ENCODE data around the gene GORASP1.
"Not testable (repeated sequence)": the region's sequence is repeated elsewhere in the genome, so short reads cannot be mapped to it uniquely, and the experiment has no call there.

The GORASP1 gene

DNA sequence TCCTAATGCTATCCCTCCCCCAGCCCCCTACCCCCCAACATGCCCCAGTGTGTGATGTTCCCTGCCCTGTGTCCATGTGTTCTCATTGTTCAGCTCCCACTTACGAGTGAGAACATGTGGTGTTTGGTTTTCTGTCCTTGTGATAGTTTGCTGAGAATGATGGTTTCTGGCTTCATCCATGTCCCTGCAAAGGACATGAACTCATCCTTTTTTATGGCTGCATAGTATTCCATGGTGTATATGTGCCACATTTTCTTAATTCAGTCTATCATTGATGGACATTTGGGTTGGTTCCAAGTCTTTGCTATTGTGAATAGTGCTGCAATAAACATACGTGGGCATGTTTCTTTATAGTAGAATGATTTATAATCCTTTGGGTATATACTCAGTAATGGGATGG lies 46.2 kb downstream of the GORASP1 start:
- H3K4me3 ChIP-seq (ENCODE audit: extremely low read depth, insufficient read depth, low read length, poor library complexity, severe bottlenecking); H3K27ac ChIP-seq (ENCODE audit: low read depth, low read length, severe bottlenecking); H3K9me3 ChIP-seq (ENCODE audit: control insufficient read depth, low read length); H3K36me3 ChIP-seq (ENCODE audit: control insufficient read depth, insufficient read depth, low read length); H3K4me1 ChIP-seq (ENCODE audit: control insufficient read depth, insufficient read depth, low read length, poor library complexity, severe bottlenecking): not testable (repeated sequence)
- no CpG with 5 or more reads among the region's 2 CpGs for WGBS, 2 experiments (ENCODE audit: insufficient coverage in 2 of 2)

DNA sequence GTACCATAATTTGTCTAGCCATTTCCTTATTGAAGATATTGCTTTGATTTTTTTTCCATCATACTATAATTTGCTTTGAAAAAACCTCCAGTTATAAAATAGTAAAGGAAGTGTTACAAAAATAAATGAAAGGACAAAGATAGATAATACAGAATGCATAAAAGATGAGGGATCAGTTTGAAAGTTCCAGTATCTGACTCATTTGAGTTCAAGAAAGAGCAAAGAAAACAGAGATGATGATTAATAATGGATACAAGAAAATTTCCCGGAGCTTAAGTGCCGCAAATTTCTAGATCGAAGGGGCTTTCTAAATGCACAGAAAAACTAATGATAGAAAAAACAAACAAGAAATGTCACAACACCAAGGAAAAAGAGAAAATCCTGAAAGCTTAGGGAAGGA lies 51.3 kb downstream of the GORASP1 start:
- Histone ChIP-seq H3K4me3 (ENCODE audit: extremely low read depth, insufficient read depth, low read length, poor library complexity, severe bottlenecking) (no peak overlapping the region), H3K9me3 (ENCODE audit: control insufficient read depth, low read length) (no peaks in the 10 kb centered on the region), H3K27ac (ENCODE audit: low read depth, low read length, severe bottlenecking) (no peak overlapping the region), H3K4me1 (ENCODE audit: control insufficient read depth, insufficient read depth, low read length, poor library complexity, severe bottlenecking) (peaks cover 3% of the 10 kb centered on the region), H3K36me3 (ENCODE audit: control insufficient read depth, insufficient read depth, low read length) (no peaks in the 10 kb centered on the region)
- no CpG with 5 or more reads among the region's 3 CpGs for WGBS, 2 experiments (ENCODE audit: insufficient coverage in 2 of 2)

DNA sequence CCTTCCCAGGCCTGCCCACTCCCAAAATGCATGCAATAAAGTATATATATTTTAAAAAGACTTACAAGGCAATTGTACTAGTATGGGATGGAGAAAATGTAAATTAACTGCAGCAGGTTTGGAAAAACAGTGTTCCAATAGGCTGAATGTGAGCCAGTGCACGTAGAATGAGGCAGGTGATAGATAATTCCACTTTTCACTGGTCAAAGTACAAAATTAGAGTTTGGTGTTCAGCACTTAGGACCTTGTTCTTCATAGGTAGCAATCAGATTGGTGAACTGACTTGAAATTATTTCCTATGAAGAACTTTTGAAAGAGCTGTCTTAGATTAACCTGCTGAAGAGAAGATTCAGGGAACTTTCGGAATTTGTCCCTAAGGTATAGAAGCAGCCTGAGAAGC lies 53.7 kb downstream of the GORASP1 start:
- H3K36me3 ChIP-seq (ENCODE audit: control insufficient read depth, insufficient read depth, low read length), result no peaks in the 10 kb centered on the region
- no peak overlapping the region for H3K27ac ChIP-seq (ENCODE audit: low read depth, low read length, severe bottlenecking)
- no peaks in the 10 kb centered on the region for H3K9me3 ChIP-seq (ENCODE audit: control insufficient read depth, low read length)
- no peaks in the 10 kb centered on the region for H3K4me1 ChIP-seq (ENCODE audit: control insufficient read depth, insufficient read depth, low read length, poor library complexity, severe bottlenecking)
- no peak overlapping the region for H3K4me3 ChIP-seq (ENCODE audit: extremely low read depth, insufficient read depth, low read length, poor library complexity, severe bottlenecking)
- WGBS, 2 experiments (ENCODE audit: insufficient coverage in 2 of 2), result 100% methylated on average over 2 of the region's 2 CpGs

DNA sequence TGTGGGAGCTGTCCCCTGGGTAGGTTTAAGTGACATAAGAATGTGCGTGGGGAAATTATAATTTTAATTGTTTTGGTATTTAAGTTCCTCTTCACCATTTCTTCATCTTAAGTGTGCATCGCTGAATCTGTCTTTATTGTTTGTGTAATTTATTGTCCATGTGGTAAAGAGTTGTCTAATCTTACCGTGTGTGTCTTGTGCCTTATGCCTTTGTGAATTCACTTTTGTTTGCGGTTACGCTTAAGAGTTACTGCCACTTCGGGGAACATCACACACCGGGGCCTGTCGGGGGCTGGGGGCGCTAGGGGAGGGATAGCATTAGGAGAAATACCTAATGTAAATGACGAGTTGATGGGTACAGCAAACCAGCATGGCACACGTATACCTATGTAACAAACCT lies 54.8 kb downstream of the GORASP1 start:
- H3K36me3 ChIP-seq (ENCODE audit: control insufficient read depth, insufficient read depth, low read length), result no peaks in the 10 kb centered on the region
- H3K4me1 ChIP-seq (ENCODE audit: control insufficient read depth, insufficient read depth, low read length, poor library complexity, severe bottlenecking), result no peaks in the 10 kb centered on the region
- WGBS, 2 experiments (ENCODE audit: insufficient coverage in 2 of 2), result 0 to 20% methylated on average over 2 of the region's 11 CpGs
- H3K4me3 ChIP-seq (ENCODE audit: extremely low read depth, insufficient read depth, low read length, poor library complexity, severe bottlenecking), result peak overlapping the region; percentile 87
- H3K9me3 ChIP-seq (ENCODE audit: control insufficient read depth, low read length), result no peaks in the 10 kb centered on the region
- peak overlapping the region; percentile 98 for H3K27ac ChIP-seq (ENCODE audit: low read depth, low read length, severe bottlenecking)

DNA sequence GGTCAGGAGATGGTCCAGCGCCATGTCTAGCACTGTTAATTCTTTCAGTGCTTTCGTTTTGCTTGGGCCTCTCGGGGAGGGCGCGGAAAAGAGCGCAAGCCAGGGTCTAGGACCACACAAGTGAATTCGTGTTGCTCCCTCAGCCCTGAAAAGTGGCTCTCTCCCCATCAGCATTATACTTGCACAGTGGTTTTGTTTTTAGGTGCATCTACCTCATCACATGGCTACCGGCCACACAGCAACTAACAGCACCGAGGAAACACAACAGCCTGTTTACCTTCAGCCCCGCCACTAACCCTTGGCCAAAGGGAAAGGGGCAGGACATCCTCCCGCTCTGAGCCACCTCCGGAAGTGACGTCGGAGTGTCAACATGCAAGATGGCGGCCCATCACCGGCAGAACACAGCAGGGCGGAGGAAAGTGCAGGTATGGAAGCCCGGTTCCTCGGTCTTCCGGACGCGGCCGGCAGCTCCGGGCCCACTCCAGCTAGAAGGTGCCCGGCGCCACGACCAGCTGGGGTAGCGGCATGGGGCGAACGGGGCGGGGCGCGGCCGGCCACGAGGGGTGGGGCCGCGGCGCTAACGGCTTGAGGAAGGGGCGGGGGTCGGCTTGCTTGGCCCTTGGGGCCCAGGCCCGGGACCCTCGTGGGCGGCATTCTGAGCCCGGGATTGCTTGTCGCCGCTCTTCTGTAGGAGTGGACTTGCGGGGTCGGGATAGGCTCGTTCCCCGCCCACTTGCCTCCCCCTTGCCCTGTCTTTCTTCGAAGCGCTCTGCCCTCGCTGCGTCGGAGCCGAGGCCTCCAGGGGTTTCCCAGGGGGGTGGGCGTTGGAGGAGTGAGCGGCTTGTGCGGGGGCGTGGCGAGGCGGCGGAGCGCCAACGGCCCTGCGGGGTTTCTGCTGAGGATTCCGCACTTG lies 55.5 kb downstream of the GORASP1 start, which contains the start of the genes SCN11A and WDR48:
Gene SCN11A, minus strand, starts transcription at position 296 of the 913 bp plus-strand sequence. CDS start 101,582 bp downstream, outside the sequence.
Gene WDR48, plus strand, starts transcription at position 368 of the 913 bp plus-strand sequence. Its CDS starts 10 bp downstream, at position 378.
- Histone ChIP-seq H3K4me1 (ENCODE audit: control insufficient read depth, insufficient read depth, low read length, poor library complexity, severe bottlenecking) (no peaks in the 10 kb centered on the region), H3K4me3 (ENCODE audit: extremely low read depth, insufficient read depth, low read length, poor library complexity, severe bottlenecking) (peak within 1 kb of the TSS; percentile 87), H3K27ac (ENCODE audit: low read depth, low read length, severe bottlenecking) (peak within 1 kb of the TSS; percentile 98), H3K9me3 (ENCODE audit: control insufficient read depth, low read length) (no peaks in the 10 kb centered on the region), H3K36me3 (ENCODE audit: control insufficient read depth, insufficient read depth, low read length) (no peaks in the 10 kb centered on the region)
- 5 to 7% methylated on average over 43 to 44 of the region's 68 CpGs for WGBS, 2 experiments (ENCODE audit: insufficient coverage in 2 of 2)

DNA sequence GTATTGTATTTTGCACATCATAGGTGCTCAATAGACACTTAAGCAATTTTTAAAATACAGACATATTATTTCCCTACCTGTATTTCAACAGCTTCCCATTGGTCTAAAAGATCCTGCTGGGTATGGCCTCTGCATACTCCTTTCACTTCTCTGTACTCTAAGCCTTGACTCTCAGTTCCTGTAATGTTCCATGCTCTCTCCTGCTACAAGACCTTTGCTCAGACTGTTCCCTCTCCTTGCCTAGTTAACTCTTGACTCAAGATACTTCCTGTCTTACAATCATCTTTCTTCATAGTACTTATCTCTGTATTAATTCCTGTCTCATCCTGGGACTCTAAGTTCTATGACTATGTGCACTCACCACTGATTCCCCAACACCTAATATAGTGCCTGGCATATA lies 57.4 kb downstream of the GORASP1 start:
- H3K36me3 ChIP-seq (ENCODE audit: control insufficient read depth, insufficient read depth, low read length), result no peaks in the 10 kb centered on the region
- H3K4me1 ChIP-seq (ENCODE audit: control insufficient read depth, insufficient read depth, low read length, poor library complexity, severe bottlenecking), result no peaks in the 10 kb centered on the region
- no peak overlapping the region for H3K4me3 ChIP-seq (ENCODE audit: extremely low read depth, insufficient read depth, low read length, poor library complexity, severe bottlenecking)
- H3K9me3 ChIP-seq (ENCODE audit: control insufficient read depth, low read length), result no peaks in the 10 kb centered on the region
- no peak overlapping the region for H3K27ac ChIP-seq (ENCODE audit: low read depth, low read length, severe bottlenecking)

All from mesodermal cell (in vitro differentiated cells).